Iris pigment epithelial cell (primary cell): ENCODE measurements around the gene SACM1L.
"Not testable (repeated sequence)": the region's sequence is repeated elsewhere in the genome, so short reads cannot be mapped to it uniquely, and the experiment has no call there.

ENCODE experiments used
- DNase-seq: peaks from one replicate; pipeline ENCODE4 v3.0.0-alpha.2; 2011; ENCODE audit warnings: low read depth

Gene SACM1L

GRCh38 chr3:45742461-45743089 lies 53.4 kb downstream of the SACM1L start:
- no peak for DNase-seq

DNA sequence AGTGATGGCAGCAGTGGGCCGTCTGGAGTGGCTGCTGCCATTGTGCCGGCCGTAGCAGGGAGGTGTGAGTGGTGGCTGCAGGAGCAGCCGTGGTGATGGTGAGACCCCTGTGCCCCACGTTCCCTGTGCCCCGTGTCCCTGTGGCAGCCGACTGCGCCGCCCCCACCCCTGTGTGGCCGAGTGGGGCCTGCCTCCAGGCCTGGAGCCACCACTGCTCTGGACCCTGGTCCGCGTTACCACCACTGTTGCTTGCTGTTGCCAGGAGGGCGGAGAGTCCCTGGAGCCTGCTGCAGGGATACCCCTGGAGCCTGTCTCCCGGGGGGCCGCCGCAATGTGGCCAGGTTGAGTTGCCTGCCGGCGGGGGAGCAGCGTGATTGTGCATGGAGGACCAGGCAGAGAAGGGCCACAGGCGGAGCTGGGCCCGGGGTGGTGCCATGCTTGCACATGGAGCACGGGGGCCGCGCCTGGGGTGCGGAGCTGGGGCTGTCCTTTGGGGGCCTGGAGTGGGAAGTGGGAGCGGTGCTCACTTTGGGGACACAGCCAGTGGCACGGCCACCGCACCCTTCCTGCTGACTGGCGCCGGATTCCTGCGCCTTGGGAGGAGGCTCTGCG lies 57.1 kb downstream of the SACM1L start:
- DNase-seq = no peak

- no peak for DNase-seq
These were observed 57.8 kb downstream of the SACM1L start for GRCh38 chr3:45746777-45747622.

- DNase-seq = no peak
These were observed 58.9 kb downstream of the SACM1L start for GRCh38 chr3:45748068-45748467.

DNA sequence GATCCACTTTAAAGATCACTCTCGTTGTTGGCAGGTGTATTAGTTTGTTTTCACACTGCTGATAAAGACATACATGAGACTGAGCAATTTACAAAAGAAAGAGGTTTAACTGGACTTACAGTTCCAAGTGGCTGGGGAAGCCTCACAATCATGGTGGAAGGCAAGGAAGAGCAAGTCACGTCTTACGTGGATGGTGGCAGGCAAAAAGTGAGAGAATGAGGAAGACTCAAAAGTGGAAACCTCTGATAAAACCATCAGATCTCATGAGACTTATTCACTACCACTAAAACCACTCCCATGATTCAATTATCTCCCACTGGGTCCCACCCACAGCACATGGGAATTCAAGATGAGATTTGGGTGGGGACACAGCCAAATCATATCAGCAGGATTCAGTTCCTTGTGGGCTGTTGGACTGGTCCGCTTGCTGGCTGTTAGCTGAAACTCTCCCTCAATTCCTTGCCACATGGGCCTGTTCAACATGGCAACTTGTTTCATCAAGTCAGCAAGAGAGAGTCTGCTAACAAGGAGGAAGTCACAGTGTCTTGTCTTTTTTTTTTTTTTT lies 59.9 kb downstream of the SACM1L start:
- not testable (repeated sequence) for DNase-seq

GRCh38 chr3:45749880-45750279 lies 60.7 kb downstream of the SACM1L start:
- DNase-seq = no peak

DNA sequence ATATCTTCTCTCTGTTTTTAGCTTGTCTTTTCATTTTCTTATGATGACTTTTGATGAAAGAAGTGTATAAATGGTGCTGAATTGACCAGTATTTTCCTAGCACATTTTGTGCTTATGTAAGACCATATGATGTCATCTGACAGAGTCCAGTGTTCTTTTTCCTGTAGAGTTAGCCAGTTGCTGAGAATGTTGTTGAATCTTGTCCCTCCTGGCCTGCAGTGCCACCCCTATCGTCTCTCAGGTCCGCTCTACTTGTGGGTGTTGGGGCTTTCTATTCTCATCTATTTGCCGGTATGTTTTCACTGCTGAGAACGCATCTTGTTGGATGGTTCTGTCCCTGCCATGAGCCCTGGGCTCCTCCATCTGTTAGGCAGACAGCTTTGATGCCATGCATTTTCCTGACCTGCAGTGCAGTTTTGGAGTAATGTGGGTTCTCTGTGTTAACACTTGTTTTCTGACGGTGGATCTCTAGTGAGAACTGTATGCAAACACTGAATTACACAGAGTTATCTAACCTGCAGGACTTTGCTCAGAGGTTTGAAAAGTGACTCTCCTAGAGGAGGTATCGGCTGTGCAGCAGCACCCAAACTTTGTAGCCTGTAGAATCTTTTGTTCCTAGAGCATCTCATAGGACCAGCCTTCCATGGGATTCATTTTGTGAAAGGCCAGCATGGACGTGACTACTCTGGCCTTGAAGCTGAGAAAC lies 62.5 kb downstream of the SACM1L start:
- DNase-seq = peak; percentile 9

- DNase-seq = no peak
These were observed 63.9 kb downstream of the SACM1L start for GRCh38 chr3:45753095-45753494.

GRCh38 chr3:45754461-45754860 lies 65.3 kb downstream of the SACM1L start:
- no peak for DNase-seq

- DNase-seq = no peak
These were observed 66.9 kb downstream of the SACM1L start for GRCh38 chr3:45756055-45756454.

DNA sequence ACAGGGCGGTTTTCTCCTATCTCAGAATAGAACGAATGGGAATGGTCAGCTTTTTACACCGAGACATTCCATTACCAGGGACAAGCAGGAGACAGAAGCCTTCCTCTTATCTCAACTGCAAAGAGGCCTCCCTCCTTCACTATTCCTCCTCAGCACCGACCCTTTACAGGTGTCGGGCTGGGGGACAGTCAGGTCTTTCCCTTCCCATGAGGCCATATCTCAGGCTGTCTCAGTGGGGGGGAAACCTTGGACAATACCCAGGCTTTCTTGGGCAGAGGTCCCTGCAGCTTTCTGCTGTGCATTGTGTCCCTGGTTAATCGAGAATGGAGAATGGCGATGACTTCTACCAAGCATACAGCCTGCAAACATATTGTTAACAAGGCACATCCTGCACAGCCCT lies 67.9 kb downstream of the SACM1L start:
- DNase-seq = not testable (repeated sequence)

- DNase-seq = no peak
These were observed 69.7 kb downstream of the SACM1L start for GRCh38 chr3:45758871-45759270.

DNA sequence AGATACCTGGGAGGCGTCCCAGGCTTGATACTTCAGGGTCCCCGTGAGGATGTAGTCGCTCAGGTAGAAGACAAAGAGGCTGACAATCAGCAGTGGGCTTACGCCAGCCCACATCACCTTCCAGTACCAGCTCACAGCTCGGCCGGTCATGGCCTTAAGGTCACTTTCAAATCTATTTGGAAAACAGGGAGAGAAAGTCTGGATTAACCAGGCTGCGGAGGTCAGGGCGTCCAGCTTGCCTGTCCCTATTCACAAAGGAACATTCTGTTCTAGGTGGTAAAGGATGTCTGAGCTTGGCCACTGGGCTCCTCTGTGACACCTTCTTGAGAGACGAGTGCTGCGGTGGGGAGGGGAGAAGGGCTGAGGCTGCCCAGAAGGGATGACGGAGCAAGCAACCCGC lies 70.7 kb downstream of the SACM1L start:
- DNase-seq = no peak

DNA sequence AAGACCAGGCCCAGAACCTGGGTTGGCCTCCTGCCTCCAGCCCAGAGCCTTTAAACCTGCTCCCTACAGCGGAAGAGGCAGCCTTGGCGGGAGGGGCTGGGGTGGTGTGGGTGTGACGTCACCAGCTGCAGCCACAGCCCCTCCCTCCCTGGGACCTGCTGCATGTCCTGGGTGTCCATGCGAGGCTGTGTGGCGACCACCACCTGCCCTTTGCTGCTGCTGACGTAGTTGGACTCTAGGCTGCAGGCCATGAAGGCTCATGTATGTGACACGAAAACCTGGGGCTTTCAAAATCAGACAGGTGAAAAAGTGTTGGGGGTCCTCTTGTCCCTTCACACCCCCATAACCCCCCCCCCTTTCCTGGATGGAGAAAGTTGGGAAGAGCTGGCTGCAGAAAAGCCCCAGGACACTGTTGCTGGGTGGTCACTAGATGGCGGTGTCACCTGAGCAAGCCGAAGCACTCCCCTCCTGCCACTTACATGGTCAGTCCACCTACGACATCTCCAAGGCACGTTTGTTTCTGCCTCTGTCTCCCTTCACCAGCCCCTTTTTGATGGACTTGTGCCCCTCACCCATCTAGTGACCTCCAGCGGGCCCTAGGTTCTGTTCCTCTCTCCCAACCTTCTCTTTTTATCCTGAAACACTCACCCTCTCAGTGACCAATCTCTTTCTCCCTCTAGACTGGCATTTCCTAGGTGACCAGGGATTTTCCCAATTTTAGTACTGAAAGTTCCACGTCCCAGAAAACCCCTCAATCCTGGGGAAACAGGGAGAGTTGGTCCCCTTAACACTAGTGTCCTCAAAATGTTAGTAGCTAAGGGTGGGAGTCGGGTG lies 71.9 kb downstream of the SACM1L start:
- peak; percentile 75 for DNase-seq

DNA sequence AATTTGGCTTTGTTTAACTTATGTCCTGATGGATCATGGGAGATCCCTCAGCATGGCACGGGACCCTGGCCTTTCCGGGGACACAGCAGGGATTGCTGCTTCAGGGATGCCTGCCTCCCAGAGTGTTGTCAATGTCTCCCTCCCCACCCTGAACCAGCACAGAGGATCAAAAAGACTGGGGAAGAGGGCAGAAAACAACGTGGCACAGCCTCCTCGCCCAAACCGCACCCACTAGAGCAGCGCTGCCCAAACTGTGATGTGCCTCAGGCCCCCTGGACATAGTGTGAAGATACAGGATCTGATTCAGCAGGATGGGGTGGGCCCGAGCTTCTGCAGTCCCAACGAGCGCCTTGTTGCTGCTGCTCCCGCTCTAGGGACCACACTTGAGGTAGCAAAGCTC lies 72.6 kb downstream of the SACM1L start:
- no peak for DNase-seq

- DNase-seq = no peak
These were observed 73.6 kb downstream of the SACM1L start for GRCh38 chr3:45762647-45763302.

GRCh38 chr3:45763303-45763675 lies 74.1 kb downstream of the SACM1L start:
- no peak for DNase-seq

DNA sequence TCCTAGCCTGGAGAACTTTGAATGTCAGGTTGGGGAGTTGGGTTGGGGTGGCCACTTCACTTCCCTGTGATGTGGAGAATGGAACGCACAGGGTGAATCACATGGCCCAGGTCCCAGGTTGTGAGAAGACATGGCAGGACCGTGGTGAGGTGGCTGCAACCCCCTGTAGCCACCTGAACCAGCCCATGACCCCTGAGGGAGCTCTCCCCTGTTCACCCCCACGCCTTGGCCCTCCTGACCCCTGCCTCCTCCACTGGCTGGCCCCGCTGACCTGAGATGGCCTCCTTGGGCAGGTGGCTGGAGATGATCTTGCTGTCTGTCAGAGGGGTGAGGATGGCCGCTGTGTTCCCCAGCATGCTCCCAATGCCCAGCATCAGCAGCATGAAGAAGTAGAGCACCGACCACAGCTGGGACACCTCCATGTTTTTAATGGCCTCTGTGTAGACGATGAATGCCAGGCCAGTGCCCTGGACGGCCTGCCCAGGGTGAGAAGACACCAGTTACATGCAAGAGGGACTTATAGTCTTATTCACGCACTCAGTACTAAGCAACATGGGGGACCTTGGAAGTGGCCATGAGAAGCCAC lies 76.2 kb downstream of the SACM1L start:
- DNase-seq = no peak

DNA sequence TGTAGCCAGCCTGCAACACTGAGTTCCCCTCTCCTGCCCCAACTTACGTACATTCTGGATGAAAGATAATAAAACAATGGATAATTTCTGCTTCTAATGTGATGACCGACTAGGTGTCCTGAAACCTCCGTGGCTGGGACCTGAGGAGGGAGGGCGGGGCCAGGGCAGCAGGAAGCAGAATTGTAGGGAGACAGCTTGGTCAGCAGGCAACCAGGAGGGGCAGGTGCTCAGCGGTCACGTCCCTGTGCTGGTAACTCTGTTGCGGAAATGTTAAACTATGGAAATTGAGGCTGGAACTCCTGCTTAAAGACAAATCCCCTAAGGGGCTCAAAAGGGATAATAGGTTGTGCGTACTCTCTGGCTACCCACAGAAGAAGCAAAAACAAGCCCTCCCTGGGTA lies 76.8 kb downstream of the SACM1L start:
- no peak for DNase-seq

GRCh38 chr3:45771166-45771775 lies 82.1 kb downstream of the SACM1L start:
- DNase-seq = no peak
